HG03442 (cell line): ENCODE measurements around the gene DHH.

Source experiments
- ATAC-seq: cut with Tn5 transposase; IDR thresholded peaks from one replicate; pipeline ENCODE4 v1.9.1; 2021; ENCODE audit warnings: mild to moderate bottlenecking, moderate library complexity; ENCODE audit not compliant: unreplicated experiment

The DHH gene

DNA sequence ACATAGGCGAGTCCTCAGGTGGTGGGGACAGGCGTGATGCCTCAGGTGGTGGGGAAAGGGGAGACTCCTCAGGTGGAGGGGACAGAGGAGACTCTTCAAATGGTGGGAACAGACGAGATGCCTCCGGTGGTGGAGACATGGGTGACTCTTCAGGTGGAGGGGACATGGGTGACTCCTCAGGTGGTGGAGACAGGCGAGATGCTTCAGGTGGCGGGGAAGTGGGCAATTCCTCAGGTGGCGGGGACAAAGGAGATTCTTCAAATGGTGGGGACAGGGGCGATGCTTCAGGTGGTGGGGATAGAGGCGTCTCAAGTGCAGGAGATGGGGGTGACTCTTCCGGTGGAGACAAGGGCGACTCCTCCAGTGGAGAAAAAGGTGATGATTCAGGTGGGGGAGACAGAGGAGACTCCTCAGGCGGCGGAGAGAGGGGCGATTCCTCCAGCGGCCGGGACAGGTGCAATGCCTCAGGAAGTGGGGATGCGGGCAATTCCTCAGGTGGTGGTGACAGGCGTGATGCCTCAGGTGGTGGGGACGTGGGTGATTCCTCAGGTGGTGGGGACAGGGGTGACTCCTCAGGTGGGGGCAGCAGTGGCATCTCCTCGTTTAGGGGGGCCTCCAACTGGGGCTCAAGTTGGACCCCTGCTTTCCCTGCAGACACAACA lies 42.7 kb downstream of the DHH start:
- ATAC-seq: no peak

DNA sequence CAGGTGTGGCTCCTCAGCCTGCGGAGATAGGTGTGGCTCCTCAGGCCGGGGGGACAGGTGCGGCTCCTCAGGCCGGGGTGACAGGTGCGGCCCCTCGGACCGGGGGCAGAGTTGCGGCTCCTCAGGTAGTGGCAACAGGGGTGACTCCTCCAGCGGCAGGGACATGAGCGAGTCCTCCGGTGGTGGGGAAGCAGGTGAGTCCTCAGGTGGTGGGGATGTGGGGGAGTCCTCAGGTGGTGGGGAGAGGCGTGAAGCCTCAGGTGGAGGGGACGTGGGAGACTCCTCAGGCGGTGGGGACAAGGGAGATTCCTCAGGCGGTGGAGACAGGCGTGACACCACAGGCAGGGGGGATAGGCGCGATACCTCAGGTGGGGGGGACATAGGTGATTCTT lies 43.2 kb downstream of the DHH start:
- no peak for ATAC-seq

DNA sequence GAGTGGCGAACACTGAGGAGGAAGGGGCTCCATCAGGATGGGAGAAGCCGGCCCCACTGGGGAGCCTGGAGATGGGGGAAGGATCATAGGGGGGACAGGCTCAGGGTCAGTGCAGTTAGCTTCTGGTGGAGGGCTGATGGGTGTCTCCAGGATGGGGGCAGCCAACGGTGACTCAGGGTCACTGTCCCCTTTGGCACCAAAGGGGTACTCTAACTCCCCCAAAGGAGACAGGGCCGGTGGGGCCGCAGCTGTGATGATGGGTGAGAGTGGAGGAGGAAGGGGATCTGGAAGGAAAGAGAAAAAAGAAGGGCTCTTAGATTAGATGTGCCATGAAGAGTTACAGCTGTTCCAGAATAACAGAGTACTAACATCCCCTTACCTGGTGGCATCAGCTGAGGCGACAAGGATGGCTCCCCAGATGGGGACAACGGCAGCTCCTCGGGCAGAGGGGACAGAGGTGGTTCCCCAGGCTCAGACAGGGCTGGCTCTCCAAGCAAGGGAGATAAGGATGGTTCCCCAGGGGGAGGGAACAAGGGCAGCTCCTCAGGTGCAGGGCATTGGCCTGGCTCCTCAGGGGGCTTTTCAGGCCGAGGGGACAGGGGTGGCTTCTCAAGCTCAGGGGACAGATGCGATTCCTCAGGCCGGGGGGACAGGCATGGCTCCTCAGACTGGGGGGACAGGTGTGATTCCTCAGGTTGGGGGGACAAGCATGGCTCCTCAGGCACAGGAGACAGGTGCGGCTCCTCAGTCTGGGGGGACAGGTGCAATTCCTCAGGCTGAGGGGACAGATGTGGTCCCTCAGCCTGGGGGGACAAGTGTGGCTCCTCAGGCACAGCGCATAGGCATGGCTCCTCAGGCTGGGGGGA lies 43.9 kb downstream of the DHH start:
- no peak for ATAC-seq

DNA sequence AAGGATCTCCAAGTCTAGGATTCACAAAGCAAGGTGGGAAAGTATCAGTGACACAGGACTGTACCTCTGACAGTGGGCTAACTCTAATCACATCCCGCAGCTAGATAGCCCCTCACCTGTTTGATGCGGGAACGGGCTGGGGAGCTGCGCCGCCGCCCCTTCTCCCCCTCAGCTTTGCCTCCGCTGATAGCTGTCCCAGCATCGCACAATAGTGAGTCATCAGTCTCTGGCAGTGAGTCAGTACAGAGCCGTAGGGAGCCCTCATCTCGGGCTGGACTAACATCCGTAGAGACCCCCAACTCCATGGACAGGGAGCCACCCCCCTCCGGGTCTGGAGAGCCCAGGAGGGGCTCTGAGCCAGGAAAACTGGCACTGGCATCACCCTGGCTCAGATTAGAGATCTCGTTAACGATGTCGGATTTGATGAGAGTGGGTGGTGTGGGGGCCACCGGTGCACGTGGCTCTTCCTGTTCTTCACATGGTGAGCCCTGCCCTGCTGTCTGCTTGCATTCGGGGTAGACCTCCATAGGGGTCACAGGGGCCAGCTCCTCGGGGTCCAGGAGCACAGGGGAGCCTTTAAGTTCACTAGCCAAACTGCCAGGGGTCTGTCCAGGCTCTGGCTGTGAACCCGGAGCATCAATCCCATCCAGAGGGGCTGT lies 44.9 kb downstream of the DHH start:
- ATAC-seq: no peak

DNA sequence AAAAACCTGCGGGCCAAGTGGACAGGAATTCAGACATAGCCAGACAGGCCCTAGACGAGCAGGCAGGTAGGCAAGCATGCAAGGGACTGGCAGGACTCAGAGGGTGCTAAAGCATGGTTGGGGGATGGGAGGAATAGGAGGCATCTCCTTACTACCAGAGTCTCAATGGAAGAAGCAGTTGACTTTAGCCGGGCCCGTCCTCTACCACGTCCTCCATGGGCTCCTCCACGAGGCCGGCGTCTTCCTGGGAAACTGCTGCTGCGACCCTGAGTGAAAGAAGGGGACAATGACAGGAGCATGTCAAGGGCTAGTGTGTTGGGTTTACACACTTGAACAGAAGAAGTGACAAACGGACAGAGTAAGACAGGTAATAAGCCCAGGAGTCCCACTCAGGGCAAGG lies 45.6 kb downstream of the DHH start:
- no peak for ATAC-seq

DNA sequence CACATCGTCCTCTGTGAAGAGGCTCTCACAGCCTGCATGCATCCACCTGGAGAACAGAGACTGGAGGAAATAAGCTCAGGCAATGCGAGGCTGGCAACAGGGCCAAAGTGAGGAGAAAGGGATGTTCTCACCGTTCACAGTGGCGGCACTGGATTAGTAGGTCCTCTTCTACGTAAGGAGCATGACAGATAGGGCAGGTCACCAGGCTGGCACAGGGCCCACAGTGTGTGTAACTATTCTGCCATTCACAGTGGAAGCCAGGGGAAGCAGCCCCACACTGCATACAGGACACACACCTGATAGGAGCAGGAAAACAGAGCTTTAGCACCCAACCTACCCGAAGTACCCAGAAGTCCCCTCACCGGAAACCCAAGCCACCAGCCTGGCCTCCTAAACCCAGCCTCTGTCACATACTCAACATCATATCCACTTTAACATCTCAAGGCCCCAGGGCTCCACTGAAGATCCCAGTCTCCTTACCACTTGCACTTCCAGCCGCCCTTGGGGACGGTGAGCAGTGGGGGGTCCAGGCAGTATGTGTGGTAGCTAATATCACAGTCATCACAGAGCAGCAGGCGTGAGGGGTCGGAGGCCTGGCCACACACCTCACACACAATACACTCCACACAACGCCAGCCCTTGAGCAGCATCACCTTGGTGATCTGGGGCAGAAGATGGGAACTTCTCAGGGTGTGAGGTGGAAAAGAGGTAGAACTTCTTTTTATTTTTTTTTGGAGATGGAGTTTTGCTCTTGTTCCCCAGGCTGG lies 48.3 kb downstream of the DHH start:
- ATAC-seq: no peak

DNA sequence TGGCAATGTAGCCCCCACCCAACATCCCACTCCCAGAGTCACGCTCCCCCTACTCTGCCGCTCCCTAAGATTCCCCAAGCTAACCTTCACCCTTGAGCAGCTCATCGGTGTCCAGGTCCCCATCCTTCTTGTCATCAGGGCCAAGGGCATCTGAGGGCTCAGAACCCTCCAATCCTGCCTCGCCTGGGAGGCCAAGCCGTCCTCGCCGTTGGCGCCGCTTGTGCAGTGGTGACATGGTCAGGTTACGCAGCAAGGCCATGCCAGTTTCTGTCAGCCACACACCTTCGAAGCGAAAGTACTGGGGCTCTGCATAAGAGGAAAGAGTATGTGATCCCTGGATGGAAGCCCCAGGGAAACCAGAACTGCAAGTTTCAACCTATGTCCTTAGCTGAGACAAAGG lies 49.9 kb downstream of the DHH start:
- no peak for ATAC-seq

DNA sequence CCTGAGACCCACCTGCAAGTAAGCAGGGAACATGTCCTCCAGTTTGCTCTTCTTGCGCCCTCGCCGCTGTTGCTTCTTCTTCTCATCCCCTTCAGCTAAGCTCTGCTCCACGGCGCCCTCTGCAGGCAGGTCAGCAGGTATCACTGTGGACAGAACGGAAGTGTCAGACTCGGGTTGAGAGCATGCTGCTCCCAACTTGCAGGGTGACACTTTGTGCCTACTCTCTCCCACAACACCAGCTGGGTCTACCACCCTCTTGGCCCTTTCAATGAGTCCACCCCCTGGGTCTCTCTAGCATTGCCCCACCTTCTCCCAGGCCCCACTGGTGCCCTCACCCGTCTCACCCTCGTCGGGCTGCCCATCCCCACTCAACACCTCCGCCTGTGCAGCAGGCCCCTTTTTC lies 50.7 kb downstream of the DHH start:
- no peak for ATAC-seq

DNA sequence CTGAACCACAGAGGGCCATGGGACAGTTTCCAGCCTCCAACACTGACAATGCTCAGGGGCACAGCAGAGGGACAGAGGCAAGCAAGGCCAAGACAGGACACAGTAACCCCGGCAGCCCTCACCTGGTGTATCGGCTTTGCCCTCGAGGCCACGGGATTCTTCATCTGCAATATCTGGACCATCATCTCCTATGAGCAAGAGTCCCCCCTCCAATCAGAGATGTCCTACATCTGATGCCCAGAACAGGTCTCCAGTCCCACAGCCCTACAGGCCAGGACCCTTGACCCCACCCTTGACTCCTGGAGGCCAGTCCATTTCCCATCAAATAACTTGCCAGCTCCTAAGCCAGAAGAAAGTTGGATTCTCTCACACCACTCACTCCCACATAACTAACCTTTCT lies 51.4 kb downstream of the DHH start:
- no peak for ATAC-seq

DNA sequence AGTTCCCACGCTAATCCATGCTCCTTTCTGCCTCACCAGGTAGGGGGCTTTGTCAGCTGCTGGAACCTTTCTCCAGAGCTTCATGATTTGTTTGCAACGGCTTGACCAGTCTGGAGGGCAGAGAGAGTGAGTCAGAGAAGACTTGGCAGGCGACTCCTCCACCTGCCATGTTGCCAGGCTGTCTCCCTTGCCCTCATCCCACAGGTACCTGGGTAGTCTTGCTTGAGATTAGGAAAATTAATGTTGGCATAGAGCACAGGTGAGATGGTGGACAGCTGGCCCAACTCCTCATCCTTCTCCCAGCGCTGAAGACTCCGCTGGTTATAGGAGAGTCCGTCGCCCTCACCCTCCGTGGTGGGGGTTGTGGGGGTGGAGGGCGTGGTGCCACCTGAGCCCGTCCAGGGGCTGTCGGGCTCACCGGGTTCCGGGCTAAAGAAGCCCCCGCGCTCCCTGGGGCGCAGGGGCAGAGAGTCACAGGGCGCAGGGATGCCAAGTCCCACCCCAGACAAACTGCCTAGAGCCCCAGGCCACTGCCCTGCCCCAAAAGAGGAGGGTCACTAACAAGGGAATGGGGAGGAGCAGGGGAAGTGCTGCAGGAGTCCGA lies 52.6 kb downstream of the DHH start:
- no peak for ATAC-seq

DNA sequence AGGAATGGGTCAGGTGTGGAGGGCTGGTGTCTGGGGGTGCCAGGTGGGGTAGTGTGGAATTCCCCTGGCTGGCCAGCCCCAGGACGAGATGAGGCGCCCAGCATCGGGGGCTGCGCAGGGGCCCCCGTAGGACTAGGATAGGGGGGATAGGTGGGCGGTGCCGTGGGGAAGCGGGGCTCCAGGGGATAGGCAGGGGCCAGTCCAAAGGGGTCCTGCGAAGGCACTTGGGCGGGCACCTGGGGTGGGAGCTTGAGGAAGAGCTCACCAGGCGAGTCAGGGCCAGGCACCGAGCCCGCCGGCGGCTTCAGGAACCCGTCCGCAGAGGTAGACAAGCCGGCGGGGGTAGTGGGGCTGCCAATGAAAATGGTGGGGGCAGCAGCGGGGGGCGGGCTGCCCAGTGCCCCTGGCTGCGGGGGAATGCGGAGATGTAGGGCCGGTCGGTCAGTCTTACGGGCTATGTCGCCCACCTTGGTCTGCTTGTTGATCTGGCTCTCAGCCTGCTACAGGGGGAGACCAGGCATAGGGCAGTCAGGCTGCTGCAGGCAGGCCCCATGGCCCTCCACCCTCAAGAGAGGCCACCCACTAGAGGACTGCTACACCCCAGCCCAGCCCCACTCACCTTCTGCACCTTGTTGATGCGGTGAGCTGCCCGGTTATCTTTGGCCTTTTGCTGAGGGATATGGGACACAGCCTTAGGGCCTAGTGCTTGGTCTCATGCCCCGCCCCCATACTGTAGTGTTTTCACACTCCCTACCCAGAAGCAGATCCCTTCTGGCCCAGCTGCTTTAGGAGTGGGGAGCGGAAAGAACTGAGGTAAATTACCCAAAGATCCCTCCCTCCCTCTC lies 53.3 kb downstream of the DHH start:
- no peak for ATAC-seq

DNA sequence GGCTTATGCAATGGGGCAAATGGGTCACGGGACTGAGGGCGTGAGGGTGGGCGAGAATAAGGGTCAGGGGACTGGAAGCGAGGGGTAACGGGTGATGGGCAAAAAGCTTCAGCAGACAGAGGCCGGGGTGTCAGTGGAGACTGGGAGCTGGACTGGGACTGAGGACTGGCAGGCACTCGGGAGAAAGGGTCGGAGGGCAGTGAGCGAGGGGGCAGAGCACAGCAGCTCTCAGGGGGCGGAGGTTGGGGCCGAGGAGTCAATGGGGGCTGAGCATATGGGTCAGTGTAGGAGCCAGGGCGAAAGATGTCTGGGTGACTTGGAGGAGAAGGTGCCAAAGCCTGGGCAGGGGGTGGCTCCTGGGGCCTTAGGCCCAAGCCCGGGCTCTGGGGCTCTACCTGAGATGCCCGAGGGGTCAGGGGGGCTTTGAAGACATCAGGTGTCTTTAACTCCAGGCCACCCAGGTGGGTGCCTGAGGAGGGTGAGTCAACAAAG lies 54.2 kb downstream of the DHH start:
- ATAC-seq: no peak

DNA sequence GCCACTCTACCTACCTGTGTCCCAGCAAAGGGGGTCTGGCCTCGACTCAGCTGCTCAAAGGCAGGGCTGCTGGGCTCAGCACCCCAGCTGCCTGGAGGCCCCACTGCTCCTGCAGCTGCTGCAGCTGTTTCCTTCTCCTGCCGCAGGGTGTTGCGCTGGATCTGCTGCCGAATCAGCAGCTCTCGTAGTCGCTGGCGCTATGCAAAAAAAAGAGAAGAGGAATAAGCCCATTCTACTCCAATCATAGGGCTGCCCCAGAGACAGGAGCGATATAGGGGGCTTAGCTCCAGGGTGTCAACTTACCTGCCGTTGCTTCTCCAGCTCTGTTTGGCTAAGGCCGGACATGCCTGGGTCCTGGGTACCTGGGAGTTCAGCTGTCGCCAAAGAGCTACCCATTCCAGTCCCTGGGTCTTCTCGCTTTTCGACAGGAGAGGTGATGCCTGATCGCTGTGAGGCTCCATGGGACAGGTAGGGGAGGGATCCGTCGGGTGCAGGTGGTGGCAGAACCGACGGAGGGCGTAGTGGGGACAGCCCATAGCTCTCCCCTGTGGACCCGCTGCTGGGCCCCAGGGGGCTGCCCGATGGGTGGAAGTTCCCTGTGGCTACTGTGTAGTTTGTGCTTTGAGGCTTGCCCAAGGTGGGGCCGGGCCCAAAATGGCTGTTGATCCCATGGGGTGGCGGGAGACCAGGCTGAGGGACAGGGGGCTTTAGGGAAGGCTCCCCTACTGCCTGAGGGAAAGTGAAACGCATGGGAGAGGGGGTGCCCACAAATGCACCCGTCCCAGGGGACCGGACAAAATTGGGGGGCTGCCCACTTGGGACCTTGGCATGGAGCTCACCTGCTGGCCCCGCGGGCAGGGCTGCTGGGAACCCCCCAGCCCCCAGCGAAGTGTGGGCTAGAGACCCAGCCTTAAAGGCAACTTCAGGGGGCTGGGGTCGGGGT lies 54.9 kb downstream of the DHH start:
- no peak for ATAC-seq

DNA sequence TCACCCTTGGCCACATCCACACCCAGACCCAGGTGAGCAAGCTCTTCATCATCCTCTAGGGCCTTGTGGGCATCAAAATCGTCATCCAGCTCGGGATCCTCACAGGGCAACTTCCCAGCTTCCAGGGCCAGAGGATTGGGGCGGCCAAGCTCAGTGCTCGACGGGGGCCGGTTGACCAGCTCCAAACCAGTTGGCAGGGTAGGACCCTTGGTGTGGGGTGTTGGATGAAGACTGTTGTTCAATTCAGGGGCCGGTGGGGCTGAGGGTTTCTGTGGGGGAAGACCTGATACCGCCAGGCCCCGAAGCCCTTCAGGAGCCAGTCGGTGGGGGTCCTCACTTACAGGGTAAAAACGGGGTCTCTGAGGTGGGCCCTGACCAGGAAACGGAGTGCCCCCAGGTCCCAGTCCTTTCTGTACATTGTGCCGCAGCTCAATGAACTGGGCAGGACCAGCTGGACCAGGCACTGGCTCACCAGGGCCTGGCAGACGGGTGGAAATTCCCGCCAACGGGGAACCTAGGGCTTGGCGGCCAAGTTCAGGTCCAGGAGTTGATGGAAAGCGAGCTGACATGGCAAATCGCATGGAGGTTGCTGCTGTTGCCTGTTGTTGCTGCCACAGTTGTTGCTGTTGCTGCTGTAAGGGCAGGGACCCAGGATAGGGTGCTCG lies 56.2 kb downstream of the DHH start:
- ATAC-seq: no peak

DNA sequence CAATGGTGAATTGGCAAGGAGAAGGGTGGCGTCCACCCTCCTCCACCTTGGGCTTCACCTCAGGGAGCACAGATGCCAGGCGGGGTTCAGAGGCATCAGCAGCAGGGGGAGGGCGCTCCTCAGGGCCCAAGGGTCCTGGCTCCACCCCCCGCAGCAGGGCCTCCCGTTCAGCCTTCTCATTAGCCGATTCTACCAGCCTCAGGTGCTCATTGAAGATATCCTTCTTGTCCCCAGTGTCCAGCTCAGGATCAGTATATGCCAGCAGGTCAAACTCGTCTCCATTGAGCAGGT lies 56.7 kb downstream of the DHH start:
- ATAC-seq: no peak

DNA sequence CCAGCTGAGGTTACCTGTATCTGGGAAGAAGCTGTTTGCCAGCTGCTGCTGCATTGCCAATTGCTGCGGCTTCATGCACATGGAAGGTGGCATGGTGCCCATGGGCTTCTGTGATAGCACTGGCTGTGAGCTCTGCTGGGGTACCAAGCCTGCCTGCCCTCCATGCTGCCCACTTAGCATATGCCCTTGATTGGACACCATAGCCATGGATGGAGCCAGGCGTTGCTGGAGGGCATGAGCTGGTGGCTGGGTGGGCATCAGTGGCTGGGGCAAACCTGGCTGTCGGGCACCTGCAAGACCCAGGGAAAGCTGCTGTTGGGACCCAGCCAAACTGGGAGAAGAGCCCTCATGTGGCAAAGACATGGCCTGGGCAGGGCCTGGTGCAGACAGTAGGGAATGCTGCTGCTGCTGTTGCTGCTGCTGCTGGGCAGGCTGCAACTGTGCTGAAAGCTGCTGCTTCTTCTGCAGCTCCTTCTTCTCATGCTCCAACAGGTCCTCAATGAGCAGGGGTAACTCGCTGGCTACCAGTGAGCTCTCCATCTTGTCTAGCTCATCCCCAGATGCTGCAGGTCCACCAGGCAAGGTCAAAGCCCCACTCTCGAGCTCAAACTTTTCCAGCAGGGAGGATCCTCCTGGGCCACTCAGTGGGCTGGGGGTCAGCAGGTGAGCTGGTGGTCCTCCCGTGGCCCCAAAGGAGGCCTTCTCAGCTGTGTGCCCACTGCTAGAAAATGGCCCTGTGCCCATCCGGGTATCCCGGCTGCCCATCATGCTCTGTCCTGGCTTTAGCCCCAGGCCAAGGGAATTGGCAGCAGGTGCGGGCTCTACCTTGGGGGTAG lies 57.3 kb downstream of the DHH start:
- no peak for ATAC-seq
